Astrocyte (in vitro differentiated cells and primary cell): Measurements from ENCODE around the gene TENT5D. TPM values are rescaled to one million over a fixed set of nuclear protein-coding genes. Genes with fewer than 3 reads are reported as not detected.

Source experiments
- DNase-seq: peaks from one replicate; pipeline ENCODE4 v3.0.0-alpha.2; 2010; ENCODE audit warnings: low read depth
- FAIRE-seq: peaks from 2 replicates; lab custom pipeline; 2011; peaks lifted over from hg19 to GRCh38; lab: Jason Lieb, UNC
- H2AFZ ChIP-seq: 2 replicates; pipeline ENCODE4 v1.6.0; 2012; ENCODE audit warnings: low read depth, low read length, inconsistent platforms
- H3K27ac ChIP-seq: 2 replicates; pipeline ENCODE4 v1.5.1; 2011; ENCODE audit warnings: low read depth, low read length, inconsistent platforms
- H3K27me3 ChIP-seq: 2 replicates; pipeline ENCODE4 v1.6.0; 2011; ENCODE audit warnings: low read length, inconsistent platforms; ENCODE audit not compliant: insufficient read depth
- H3K36me3 ChIP-seq: 2 replicates; pipeline ENCODE4 v1.5.1; 2011; ENCODE audit warnings: low read length, inconsistent platforms; ENCODE audit not compliant: insufficient read depth
- H3K4me1 ChIP-seq: 2 replicates; pipeline ENCODE4 v1.5.1; 2011; ENCODE audit warnings: low read length, inconsistent platforms; ENCODE audit not compliant: insufficient read depth
- H3K4me2 ChIP-seq: 2 replicates; pipeline ENCODE4 v1.6.0; 2012; ENCODE audit warnings: low read length, inconsistent platforms
- H3K4me3 ChIP-seq: 2 replicates; pipeline ENCODE4 v1.5.1; 2011; ENCODE audit warnings: low read depth, mild to moderate bottlenecking, low read length, inconsistent platforms; ENCODE audit not compliant: insufficient read depth
- H3K79me2 ChIP-seq: 2 replicates; pipeline ENCODE4 v1.6.0; 2012; ENCODE audit warnings: mild to moderate bottlenecking, low read length, inconsistent platforms; ENCODE audit not compliant: insufficient read depth
- H3K9ac ChIP-seq: 2 replicates; pipeline ENCODE4 v1.6.0; 2012; ENCODE audit warnings: mild to moderate bottlenecking, low read length, inconsistent platforms
- H3K9me3 ChIP-seq: 2 replicates; pipeline ENCODE4 v1.5.1; 2012; ENCODE audit warnings: low read depth, mild to moderate bottlenecking, low read length, inconsistent platforms; ENCODE audit not compliant: insufficient read depth
- H4K20me1 ChIP-seq: 2 replicates; pipeline ENCODE4 v1.6.0; 2012; ENCODE audit warnings: low read length, inconsistent platforms; ENCODE audit not compliant: insufficient read depth
- H3K27ac Mint-ChIP-seq: one replicate; pipeline ENCODE4 v1.8.0; 2021; ENCODE audit warnings: mild to moderate bottlenecking, mixed read lengths; ENCODE audit not compliant: unreplicated experiment
- H3K27me3 Mint-ChIP-seq: one replicate; pipeline ENCODE4 v1.8.0; 2021; ENCODE audit warnings: low read depth, mixed read lengths; ENCODE audit not compliant: unreplicated experiment
- H3K36me3 Mint-ChIP-seq: one replicate; pipeline ENCODE4 v1.8.0; 2021; ENCODE audit warnings: low read depth, mixed read lengths; ENCODE audit not compliant: unreplicated experiment
- H3K4me1 Mint-ChIP-seq: one replicate; pipeline ENCODE4 v1.8.0; 2021; ENCODE audit warnings: low read depth, mixed read lengths; ENCODE audit not compliant: unreplicated experiment
- H3K4me3 Mint-ChIP-seq: one replicate; pipeline ENCODE4 v1.8.0; 2021; ENCODE audit warnings: mild to moderate bottlenecking, moderate library complexity, mixed read lengths; ENCODE audit not compliant: unreplicated experiment
- H3K9me3 Mint-ChIP-seq: one replicate; pipeline ENCODE4 v1.8.0; 2021; ENCODE audit warnings: mild to moderate bottlenecking, mixed read lengths; ENCODE audit not compliant: unreplicated experiment
- EZH2 ChIP-seq: IDR thresholded peaks from 2 replicates; pipeline ENCODE4 v1.6.1; 2012; ENCODE audit warnings: mild to moderate bottlenecking, low read length, inconsistent platforms; ENCODE audit not compliant: insufficient read depth
- total RNA-seq: library from RNA; stranded (reverse); gene quantifications from 2 replicates; pipeline ENCODE4 v1.2.1, GENCODE V29; 2021
- TF ChIP-seq, protein P1 (sequence below): IDR thresholded peaks from 2 replicates; pipeline ENCODE4 v1.5.1; 2011; ENCODE audit warnings: low read depth, mild to moderate bottlenecking, inconsistent platforms, low read length, moderate library complexity; ENCODE audit not compliant: insufficient read depth

Gene TENT5D
- total RNA-seq, 1 donor from 2014 or later = not detected

DNA sequence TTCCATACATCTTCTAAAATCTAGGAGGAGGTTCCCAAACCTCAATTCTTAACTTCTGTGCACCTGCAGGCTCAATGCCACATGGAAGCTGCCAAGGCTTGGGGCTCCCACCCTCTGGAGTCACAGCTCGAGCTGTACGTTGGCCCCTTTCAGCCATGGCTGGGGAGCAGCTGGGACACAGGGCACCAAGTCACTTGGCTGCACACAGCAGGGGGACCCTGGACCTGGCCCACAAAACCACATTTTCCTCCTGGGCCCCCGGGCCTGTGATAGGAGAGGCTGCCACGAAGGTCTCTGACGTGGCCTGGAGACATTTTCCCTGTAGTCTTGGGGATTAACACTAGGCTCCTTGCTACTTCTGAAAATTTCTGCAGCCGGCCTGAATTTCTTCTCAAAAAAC is 8.2 kb upstream of the TENT5D start:
- Mint-ChIP-seq H3K4me3 (no peak overlapping the region), H3K27ac (no peak overlapping the region), H3K27me3 (no peaks in the 10 kb centered on the region), H3K9me3 (peaks cover 4% of the 10 kb centered on the region), H3K36me3 (no peaks in the 10 kb centered on the region), H3K4me1 (no peaks in the 10 kb centered on the region)
- DNase-seq = no peak
- no peaks in the 10 kb centered on the region for H3K79me2 ChIP-seq
- H3K9me3 ChIP-seq = no peaks in the 10 kb centered on the region
- TF ChIP-seq, protein P1, sequence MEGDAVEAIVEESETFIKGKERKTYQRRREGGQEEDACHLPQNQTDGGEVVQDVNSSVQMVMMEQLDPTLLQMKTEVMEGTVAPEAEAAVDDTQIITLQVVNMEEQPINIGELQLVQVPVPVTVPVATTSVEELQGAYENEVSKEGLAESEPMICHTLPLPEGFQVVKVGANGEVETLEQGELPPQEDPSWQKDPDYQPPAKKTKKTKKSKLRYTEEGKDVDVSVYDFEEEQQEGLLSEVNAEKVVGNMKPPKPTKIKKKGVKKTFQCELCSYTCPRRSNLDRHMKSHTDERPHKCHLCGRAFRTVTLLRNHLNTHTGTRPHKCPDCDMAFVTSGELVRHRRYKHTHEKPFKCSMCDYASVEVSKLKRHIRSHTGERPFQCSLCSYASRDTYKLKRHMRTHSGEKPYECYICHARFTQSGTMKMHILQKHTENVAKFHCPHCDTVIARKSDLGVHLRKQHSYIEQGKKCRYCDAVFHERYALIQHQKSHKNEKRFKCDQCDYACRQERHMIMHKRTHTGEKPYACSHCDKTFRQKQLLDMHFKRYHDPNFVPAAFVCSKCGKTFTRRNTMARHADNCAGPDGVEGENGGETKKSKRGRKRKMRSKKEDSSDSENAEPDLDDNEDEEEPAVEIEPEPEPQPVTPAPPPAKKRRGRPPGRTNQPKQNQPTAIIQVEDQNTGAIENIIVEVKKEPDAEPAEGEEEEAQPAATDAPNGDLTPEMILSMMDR = no peak
- TF ChIP-seq EZH2 = no peak
- H3K4me1 ChIP-seq = no peaks in the 10 kb centered on the region
- H3K27me3 ChIP-seq = no peaks in the 10 kb centered on the region
- no peak overlapping the region for H3K4me2 ChIP-seq
- H3K27ac ChIP-seq = no peak overlapping the region
- H3K36me3 ChIP-seq = no peaks in the 10 kb centered on the region
- H3K4me3 ChIP-seq = no peak overlapping the region
- no peak overlapping the region for H2AFZ ChIP-seq
- FAIRE-seq = no peak
- H4K20me1 ChIP-seq = no peaks in the 10 kb centered on the region
- no peak overlapping the region for H3K9ac ChIP-seq

DNA sequence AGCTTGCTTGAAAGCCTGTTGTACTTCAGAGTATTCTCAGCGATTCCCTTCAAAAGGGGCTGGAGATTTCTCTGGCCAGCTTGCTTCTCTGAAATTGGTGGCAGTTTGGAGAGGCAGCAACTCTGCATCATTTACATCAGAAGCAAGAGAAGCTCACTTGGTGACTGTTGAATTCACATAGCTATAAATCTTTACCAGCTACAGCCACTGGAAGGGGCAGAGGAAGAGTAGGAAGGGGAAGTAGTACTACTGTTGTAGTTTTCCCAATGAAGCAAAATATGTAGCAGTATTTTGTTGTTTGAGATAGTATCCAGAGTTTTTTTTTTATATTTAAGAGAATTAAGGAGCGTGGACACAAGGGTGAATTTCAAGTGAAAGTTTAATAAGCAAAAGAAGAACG is 2.8 kb downstream of the TENT5D start:
- no peaks in the 10 kb centered on the region for H3K27me3 ChIP-seq
- no peaks in the 10 kb centered on the region for H3K79me2 ChIP-seq
- Mint-ChIP-seq H3K4me3 (no peak overlapping the region), H3K9me3 (no peaks in the 10 kb centered on the region), H3K27ac (no peak overlapping the region), H3K36me3 (no peaks in the 10 kb centered on the region), H3K27me3 (no peaks in the 10 kb centered on the region), H3K4me1 (no peaks in the 10 kb centered on the region)
- no peak overlapping the region for H2AFZ ChIP-seq
- no peaks in the 10 kb centered on the region for H3K36me3 ChIP-seq
- H3K9me3 ChIP-seq = no peaks in the 10 kb centered on the region
- no peak overlapping the region for H3K4me2 ChIP-seq
- no peak overlapping the region for H3K9ac ChIP-seq
- DNase-seq = no peak
- TF ChIP-seq, protein P1 = no peak
- TF ChIP-seq EZH2 = no peak
- no peaks in the 10 kb centered on the region for H3K4me1 ChIP-seq
- H3K27ac ChIP-seq = no peak overlapping the region
- H4K20me1 ChIP-seq = no peaks in the 10 kb centered on the region
- no peak overlapping the region for H3K4me3 ChIP-seq
- no peak for FAIRE-seq

DNA sequence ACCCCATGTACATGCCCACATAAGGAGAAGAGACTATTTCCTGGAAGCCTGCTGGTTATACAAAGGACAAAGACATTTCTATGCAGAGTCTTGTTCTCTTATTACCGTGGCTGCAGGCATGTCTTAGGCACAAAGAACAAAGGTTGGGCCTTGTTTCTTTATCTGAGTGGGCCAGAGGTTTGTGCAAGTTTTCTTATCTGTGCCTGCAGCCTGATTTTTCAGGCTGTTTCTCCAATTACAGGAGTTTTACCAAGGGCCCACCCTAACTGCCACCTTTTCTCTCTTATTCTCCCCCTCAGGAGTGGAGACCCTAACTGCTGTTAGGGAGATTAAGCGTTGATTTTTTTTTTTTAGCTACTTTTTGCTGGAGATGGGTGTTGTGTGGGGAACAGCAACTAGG is 3.5 kb downstream of the TENT5D start:
- Histone ChIP-seq H4K20me1 (no peaks in the 10 kb centered on the region), H3K4me3 (no peak overlapping the region), H3K27ac (no peak overlapping the region), H3K9ac (no peak overlapping the region), H3K79me2 (no peaks in the 10 kb centered on the region), H2AFZ (no peak overlapping the region), H3K4me2 (no peak overlapping the region), H3K4me1 (no peaks in the 10 kb centered on the region), H3K27me3 (no peaks in the 10 kb centered on the region), H3K9me3 (no peaks in the 10 kb centered on the region), H3K36me3 (no peaks in the 10 kb centered on the region)
- H3K36me3 Mint-ChIP-seq = no peaks in the 10 kb centered on the region
- H3K4me3 Mint-ChIP-seq = no peak overlapping the region
- H3K9me3 Mint-ChIP-seq = no peaks in the 10 kb centered on the region
- DNase-seq (no peak), FAIRE-seq (peak; percentile 5)
- no peaks in the 10 kb centered on the region for H3K27me3 Mint-ChIP-seq
- H3K4me1 Mint-ChIP-seq = no peaks in the 10 kb centered on the region
- TF ChIP-seq EZH2 = no peak
- TF ChIP-seq, protein P1 = no peak
- no peak overlapping the region for H3K27ac Mint-ChIP-seq
